K562 (cell line): ENCODE measurements around the gene TIMM44. TPM values are rescaled to one million over a fixed set of nuclear protein-coding genes. Genes with fewer than 3 reads are reported as not detected.

Source experiments
- AFF1 ChIP-seq, 2 experiments: fragments of 450-650 bp; IDR thresholded peaks; 2 replicates each; pipeline ENCODE4 v1.6.1; 2018; ENCODE audit warnings: mild to moderate bottlenecking in 2 of 2, low read depth in 1 of 2; ENCODE audit not compliant: partially characterized antibody in 2 of 2
- BDP1 ChIP-seq: IDR thresholded peaks from 3 replicates; pipeline ENCODE4 v1.6.1; 2011; ENCODE audit not compliant: insufficient read length, insufficient read depth
- BRD4 ChIP-seq: fragments of 200-600 bp; sonication (generic); IDR thresholded peaks from 2 replicates; pipeline ENCODE4 v1.6.1; 2017; ENCODE audit warnings: inconsistent platforms
- CBX3 ChIP-seq, 2 experiments: IDR thresholded peaks; 1 replicate in 1 of 2; 2 replicates in 1 of 2; pipeline ENCODE4 v1.6.1; 2012; ENCODE audit warnings: inconsistent platforms in 2 of 2, low read length in 2 of 2, borderline replicate concordance in 1 of 2, control low read depth in 1 of 2
- CEBPG ChIP-seq, 3 experiments: fragments of 200-800 bp in 1 of 3; sonication (Bioruptor generic) in 1 of 3; sonication (generic) in 1 of 3; formaldehyde crosslinking in 1 of 3; IDR thresholded peaks in 2 of 3; conservative IDR thresholded peaks in 1 of 3; 2 replicates each; pipeline versions ENCODE4 v1.6.1 to v1.8.0; 2016 to 2022; ENCODE audit warnings: missing compliant biosample characterization in 2 of 3, missing genetic modification characterization in 2 of 3, mild to moderate bottlenecking in 1 of 3, missing genetic modification reagents in 1 of 3
- CGGBP1 ChIP-seq: fragments of 250-450 bp; sonication (Bioruptor Pico); IDR thresholded peaks from 2 replicates; pipeline ENCODE4 v1.9.0; 2021; ENCODE audit warnings: mild to moderate bottlenecking
- DACH1 ChIP-seq: fragments of 450-650 bp; IDR thresholded peaks from 2 replicates; pipeline ENCODE4 v1.6.1; 2018; ENCODE audit not compliant: partially characterized antibody
- EHMT2 ChIP-seq: fragments of 450-650 bp; IDR thresholded peaks from 2 replicates; pipeline ENCODE4 v1.6.1; 2018; ENCODE audit warnings: antibody characterized with exemption
- FOSL1 ChIP-seq: fragments of 200-800 bp; sonication (Bioruptor generic); conservative IDR thresholded peaks from 2 replicates; pipeline ENCODE4 v1.6.1; 2016; ENCODE audit warnings: missing genetic modification characterization, missing compliant biosample characterization
- HNRNPUL1 ChIP-seq: fragments of 200-400 bp; formaldehyde crosslinking; IDR thresholded peaks from 2 replicates; pipeline ENCODE4 v1.6.1; 2017; ENCODE audit warnings: low read length
- JUND ChIP-seq, 2 experiments: IDR thresholded peaks; 2 replicates in 1 of 2; 3 replicates in 1 of 2; pipeline ENCODE4 v1.6.1; 2011; ENCODE audit warnings: borderline replicate concordance in 2 of 2, low read depth in 2 of 2, low read length in 2 of 2, improper control_type of control experiment in 1 of 2, missing biosample characterization in 1 of 2, missing genetic modification characterization in 1 of 2, missing genetic modification reagents in 1 of 2
- LCOR ChIP-seq: sonication (generic); formaldehyde crosslinking; IDR thresholded peaks from 2 replicates; pipeline ENCODE4 v1.8.0; 2022; ENCODE audit warnings: mild to moderate bottlenecking, missing genetic modification reagents
- MEF2D ChIP-seq: conservative IDR thresholded peaks from 2 replicates; pipeline ENCODE4 v1.6.1; 2016; ENCODE audit warnings: low read depth, missing genetic modification characterization, missing compliant biosample characterization
- NCOR1 ChIP-seq: fragments of 450-650 bp; IDR thresholded peaks from 2 replicates; pipeline ENCODE4 v1.6.1; 2016; ENCODE audit warnings: mild to moderate bottlenecking, moderate library complexity
- NFXL1 ChIP-seq: fragments of 450-650 bp; formaldehyde crosslinking; IDR thresholded peaks from 2 replicates; pipeline ENCODE4 v1.4.0; 2021; ENCODE audit warnings: mild to moderate bottlenecking
- NONO ChIP-seq, 2 experiments: fragments of 200-400 bp in 1 of 2; fragments of 450-650 bp in 1 of 2; formaldehyde crosslinking in 1 of 2; IDR thresholded peaks; 2 replicates each; pipeline ENCODE4 v1.6.1; 2017; ENCODE audit warnings: low read depth in 2 of 2, mild to moderate bottlenecking in 2 of 2, moderate library complexity in 2 of 2, low read length in 1 of 2
- POLR2AphosphoS5 ChIP-seq: IDR thresholded peaks from 2 replicates; pipeline ENCODE4 v1.6.1; 2011; ENCODE audit warnings: mild to moderate bottlenecking, low read depth, low read length, moderate library complexity; ENCODE audit not compliant: control insufficient read depth, insufficient read depth
- POLR3G ChIP-seq: IDR thresholded peaks from 2 replicates; pipeline ENCODE4 v1.6.1; 2011; ENCODE audit not compliant: insufficient read length, insufficient replicate concordance; ENCODE audit errors: extremely low read depth
- RAD51 ChIP-seq: fragments of 450-650 bp; IDR thresholded peaks from 2 replicates; pipeline ENCODE4 v1.7.1; 2016; ENCODE audit warnings: low read depth, mild to moderate bottlenecking, borderline replicate concordance
- SMAD2 ChIP-seq: fragments of 150-350 bp; IDR thresholded peaks from 2 replicates; pipeline ENCODE4 v1.6.1; 2014; ENCODE audit warnings: low read depth, mild to moderate bottlenecking, low read length
- STAG1 ChIP-seq: sonication (generic); formaldehyde crosslinking; IDR thresholded peaks from 2 replicates; pipeline ENCODE4 v1.5.0; 2020; ENCODE audit warnings: missing genetic modification reagents, borderline replicate concordance
- TAL1 ChIP-seq: fragments of 450-650 bp; IDR thresholded peaks from 2 replicates; pipeline ENCODE4 v1.6.1; 2016; ENCODE audit warnings: mild to moderate bottlenecking
- ZNF134 ChIP-seq: fragments of 250-450 bp; sonication (Bioruptor Pico); conservative IDR thresholded peaks from 2 replicates; pipeline ENCODE4 v1.4.0; 2020
- ZNF707 ChIP-seq: fragments of 250-450 bp; sonication (Bioruptor Pico); conservative IDR thresholded peaks from 2 replicates; pipeline ENCODE4 v1.8.0; 2022; ENCODE audit warnings: inconsistent platforms, mild to moderate bottlenecking, moderate library complexity
- polyA plus RNA-seq, 8 experiments: library from polyadenylated mRNA; depleted of rRNA in 4 of 8; stranded (reverse) in 5 of 8; unstranded in 3 of 8; fragments of >200 nt; fragmentation: Nextera tagmentation in 2 of 8; fragmentation: Illumina TruSeq in 1 of 8; extraction: Ambion mirVana in 2 of 8; extraction: Trizol in 1 of 8; gene quantifications; 2 replicates each; pipeline versions ENCODE4 v1.2.1 to v1.2.3, GENCODE V29; 2011 to 2014; ENCODE audit warnings: inconsistent platforms in 1 of 8, missing spikeins in 1 of 8
- total RNA-seq, 7 experiments: library from RNA; depleted of rRNA in 6 of 7; stranded (reverse); fragments of >200 nt in 6 of 7; fragmentation: Illumina TruSeq in 2 of 7; extraction: Trizol in 2 of 7; gene quantifications; 2 replicates each; pipeline versions ENCODE4 v1.2.1 to v1.2.3, GENCODE V29; 2011 to 2021; ENCODE audit warnings: low replicate concordance in 1 of 7

TIMM44 gene
- total and polyA plus RNA-seq, 9 of the 15 experiments (the other 6 are each of a cell fraction or from before 2014, with no cell fraction given), result 10.3 to 231 (median 89.3) TPM

GRCh38 chr19:7903244-7904073 is 40.0 kb downstream of the TIMM44 start, which contains the start of gene MAP2K7 (continued):
- TF ChIP-seq RAD51 (no peak), TAL1 (no peak), AFF1 (IDR thresholded peaks at IDR 0.05; ENCODE audit: low read depth in 1 of 2, partially characterized antibody in 2 of 2) (no peak), ZNF134 (no peak), NCOR1 (0 out of 2 replicates have a peak, but pooled peaks have one; percentile 5), MEF2D (tag) (no peak; the same call in 1 of the 2 replicates), POLR3G (no peak), DACH1 (no peak), EHMT2 (no peak), LCOR (CRISPR knock-in tag) (no peak), BDP1 (no peak), SMAD2 (no peak), CBX3 (IDR thresholded peaks at IDR 0.05; ENCODE audit: borderline replicate concordance in 1 of 2, low read length in 2 of 2) (no peak; a peak in 1 of 3 replicates), FOSL1 (tag) (0 out of 2 replicates have a peak, but pooled peaks have one; percentile 30), STAG1 (no peak), NFXL1 (CRISPR knock-in tag) (no peak), ZNF707 (CRISPR knock-in tag) (no peak), CEBPG (CRISPR knock-in tag; IDR thresholded peaks at IDR 0.05) (peak; percentile 95), CEBPG (tag; conservative IDR thresholded peaks at IDR 0.05 in 1 of 2, IDR thresholded peaks at IDR 0.05 in 1 of 2) (no peak), NONO (IDR thresholded peaks at IDR 0.05; ENCODE audit: low read depth in 2 of 2, low read length in 1 of 2) (peak in 1 of 2 experiments; percentile 50; a peak in 1 of 4 replicates), BRD4 (no peak), JUND (IDR thresholded peaks at IDR 0.05; ENCODE audit: borderline replicate concordance, low read depth, low read length) (peak; percentile 86), JUND (tag; IDR thresholded peaks at IDR 0.05; ENCODE audit: borderline replicate concordance, low read depth, low read length) (peak; percentile 32; the same call in 1 of the 3 replicates), CGGBP1 (no peak), POLR2AphosphoS5 (peak; percentile 73; the same call in 1 of the 2 replicates), HNRNPUL1 (no peak)
